TTC549 (cell line): ENCODE data around the gene BBS9.

ENCODE experiments used
- FAIRE-seq: peaks from 2 replicates; lab custom pipeline; 2012; peaks lifted over from hg19 to GRCh38; lab: Jason Lieb, UNC

Gene BBS9

DNA sequence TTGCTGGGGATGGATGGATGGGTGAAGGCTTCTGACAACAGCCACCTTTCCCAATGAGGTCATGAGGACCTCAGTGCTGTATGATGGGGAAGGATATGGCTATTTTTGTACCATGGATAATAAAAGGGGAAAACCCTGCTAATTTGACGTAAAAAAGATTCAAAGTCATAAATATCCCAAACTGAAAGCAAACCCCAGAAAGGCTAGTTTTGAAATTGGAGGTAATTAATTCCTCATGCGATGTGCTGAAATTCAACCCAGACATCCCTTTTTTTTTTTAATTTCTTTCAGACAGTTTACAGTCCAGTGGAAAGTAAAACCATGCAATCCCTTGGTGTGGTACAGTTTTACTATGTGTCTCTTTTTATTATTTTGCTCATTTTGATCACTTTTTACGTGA is 521.5 kb downstream of the BBS9 start:
- FAIRE-seq: no peak

DNA sequence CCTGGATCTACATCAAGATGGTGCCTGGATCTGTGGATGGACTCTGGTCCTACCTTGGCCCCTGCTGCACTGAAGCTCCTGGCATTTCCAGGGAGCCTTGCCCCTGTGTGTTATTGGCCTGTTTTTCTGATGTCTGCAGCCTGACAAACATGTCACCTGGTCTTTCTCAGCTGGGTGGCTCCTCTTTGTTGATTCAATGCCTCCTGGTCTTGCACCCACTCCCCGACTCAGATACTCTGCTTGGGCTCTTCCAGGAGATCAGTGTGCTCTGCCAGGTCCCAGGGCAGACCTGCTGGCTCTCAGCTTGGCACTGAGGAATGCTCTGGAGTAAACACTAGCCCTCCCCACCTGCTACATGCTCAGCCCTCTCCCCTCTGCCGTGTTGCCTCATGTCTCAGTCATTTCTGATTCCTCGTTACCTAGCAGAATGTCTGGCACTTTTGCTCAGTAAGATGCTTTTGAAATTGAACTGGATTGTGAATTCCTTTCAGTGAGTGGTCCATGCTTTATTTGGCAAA is 522.7 kb downstream of the BBS9 start:
- FAIRE-seq: no peak

DNA sequence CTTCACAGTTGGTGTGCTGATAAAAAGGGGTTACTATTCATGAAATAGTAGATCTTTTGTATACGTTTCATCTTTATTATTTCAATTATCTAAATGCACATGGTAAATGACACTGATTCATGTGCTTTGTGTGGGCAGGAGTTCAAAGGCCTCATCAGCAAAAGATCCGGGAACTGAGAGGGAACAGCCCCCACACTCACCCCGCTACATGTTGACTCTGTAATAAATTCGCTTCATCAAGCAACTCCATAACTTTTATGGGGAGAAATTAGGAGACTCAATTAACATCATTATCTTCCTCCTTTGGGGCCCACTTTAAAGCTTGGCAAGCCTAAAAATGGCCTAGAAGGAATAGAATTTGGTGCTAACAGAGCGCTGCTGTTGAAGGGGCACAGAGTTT is 525.3 kb downstream of the BBS9 start:
- FAIRE-seq: no peak
